GM21423 (cell line): ENCODE measurements around the gene LRP1.

Experiments used
- ATAC-seq: cut with Tn5 transposase; IDR thresholded peaks from one replicate; pipeline ENCODE4 v1.9.1; 2021; ENCODE audit warnings: mild to moderate bottlenecking, moderate library complexity; ENCODE audit not compliant: unreplicated experiment

The LRP1 gene

GRCh38 chr12:57152639-57153038, 24.4 kb downstream of the LRP1 start:
- ATAC-seq: no peak

GRCh38 chr12:57153415-57153997, 25.2 kb downstream of the LRP1 start:
- ATAC-seq: no peak

GRCh38 chr12:57154076-57154475, 25.8 kb downstream of the LRP1 start:
- ATAC-seq: no peak

- ATAC-seq: no peak
Observed at GRCh38 chr12:57154804-57155434, 26.6 kb downstream of the LRP1 start.

- no peak for ATAC-seq
Observed at GRCh38 chr12:57156701-57157403, 28.6 kb downstream of the LRP1 start.

- ATAC-seq: no peak
Observed at GRCh38 chr12:57157588-57158173, 29.4 kb downstream of the LRP1 start.

GRCh38 chr12:57158186-57158585, 29.9 kb downstream of the LRP1 start:
- no peak for ATAC-seq

- no peak for ATAC-seq
Observed at GRCh38 chr12:57158665-57159064, 30.4 kb downstream of the LRP1 start.

- no peak for ATAC-seq
Observed at GRCh38 chr12:57159311-57159710, 31.0 kb downstream of the LRP1 start.

GRCh38 chr12:57160040-57160439, 31.8 kb downstream of the LRP1 start:
- ATAC-seq: no peak

GRCh38 chr12:57160741-57161140, 32.5 kb downstream of the LRP1 start:
- ATAC-seq: no peak

GRCh38 chr12:57161491-57161890, 33.2 kb downstream of the LRP1 start:
- ATAC-seq: no peak

- no peak for ATAC-seq
Observed at GRCh38 chr12:57162553-57163125, 34.4 kb downstream of the LRP1 start.

- ATAC-seq: no peak
Observed at GRCh38 chr12:57164454-57164853, 36.2 kb downstream of the LRP1 start.

GRCh38 chr12:57164966-57165625, 36.8 kb downstream of the LRP1 start:
- no peak for ATAC-seq

GRCh38 chr12:57165741-57166140, 37.5 kb downstream of the LRP1 start:
- ATAC-seq: no peak

- no peak for ATAC-seq
Observed at GRCh38 chr12:57166971-57167371, 38.7 kb downstream of the LRP1 start.

- no peak for ATAC-seq
Observed at GRCh38 chr12:57168058-57168457, 39.8 kb downstream of the LRP1 start.

- no peak for ATAC-seq
Observed at GRCh38 chr12:57169046-57169795, 40.9 kb downstream of the LRP1 start.

GRCh38 chr12:57169969-57170368, 41.7 kb downstream of the LRP1 start:
- ATAC-seq: no peak
